OCI-LY7 (cell line): ENCODE data around the gene SPATS1.

Experiments
- EZH2phosphoT487 ChIP-seq: fragments of 200-600 bp; sonication (generic); IDR thresholded peaks from 2 replicates; pipeline ENCODE4 v1.6.1; 2018; ENCODE audit warnings: low read depth, borderline replicate concordance, mild to moderate bottlenecking, mixed run types, antibody characterized with exemption, low read length, moderate library complexity, mixed read lengths
- TF ChIP-seq, protein P1 (sequence below): fragments of 200-600 bp; sonication (generic); conservative IDR thresholded peaks from 2 replicates; pipeline ENCODE4 v1.5.1; 2014; ENCODE audit warnings: mild to moderate bottlenecking, antibody characterized with exemption, low read length, moderate library complexity, mixed read lengths

DNA sequence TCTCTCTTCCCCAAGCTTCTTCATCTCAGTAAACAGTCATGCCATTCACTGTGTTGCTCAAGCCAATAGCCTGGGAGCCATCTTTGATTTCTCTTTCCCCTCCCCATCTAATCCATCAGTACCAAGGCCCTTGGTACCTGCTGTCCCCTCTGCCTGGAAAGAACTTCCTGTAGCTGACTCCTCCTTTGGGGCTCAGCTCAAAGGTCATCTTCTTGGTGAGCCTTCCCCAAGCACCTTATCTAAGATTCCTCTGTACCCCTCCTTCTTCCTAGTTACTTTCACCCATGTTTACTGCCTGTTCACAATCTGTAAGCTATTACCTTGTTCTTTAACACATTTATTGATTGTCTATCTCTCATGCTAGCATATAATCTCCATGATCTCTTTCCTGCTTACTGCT, 32.8 kb upstream of the SPATS1 start:
- TF ChIP-seq, protein P1, sequence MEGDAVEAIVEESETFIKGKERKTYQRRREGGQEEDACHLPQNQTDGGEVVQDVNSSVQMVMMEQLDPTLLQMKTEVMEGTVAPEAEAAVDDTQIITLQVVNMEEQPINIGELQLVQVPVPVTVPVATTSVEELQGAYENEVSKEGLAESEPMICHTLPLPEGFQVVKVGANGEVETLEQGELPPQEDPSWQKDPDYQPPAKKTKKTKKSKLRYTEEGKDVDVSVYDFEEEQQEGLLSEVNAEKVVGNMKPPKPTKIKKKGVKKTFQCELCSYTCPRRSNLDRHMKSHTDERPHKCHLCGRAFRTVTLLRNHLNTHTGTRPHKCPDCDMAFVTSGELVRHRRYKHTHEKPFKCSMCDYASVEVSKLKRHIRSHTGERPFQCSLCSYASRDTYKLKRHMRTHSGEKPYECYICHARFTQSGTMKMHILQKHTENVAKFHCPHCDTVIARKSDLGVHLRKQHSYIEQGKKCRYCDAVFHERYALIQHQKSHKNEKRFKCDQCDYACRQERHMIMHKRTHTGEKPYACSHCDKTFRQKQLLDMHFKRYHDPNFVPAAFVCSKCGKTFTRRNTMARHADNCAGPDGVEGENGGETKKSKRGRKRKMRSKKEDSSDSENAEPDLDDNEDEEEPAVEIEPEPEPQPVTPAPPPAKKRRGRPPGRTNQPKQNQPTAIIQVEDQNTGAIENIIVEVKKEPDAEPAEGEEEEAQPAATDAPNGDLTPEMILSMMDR: no peak
- no peak for TF ChIP-seq EZH2phosphoT487
